Stimulated activated CD8-positive, alpha-beta memory T cell treated with anti-CD3 and anti-CD28 coated beads, Interleukin-15, amount 100 ng/mL, for 48 hours (primary cell): ENCODE data around the gene DDX51.
"Not testable (repeated sequence)": the region's sequence is repeated elsewhere in the genome, so short reads cannot be mapped to it uniquely, and the experiment has no call there.

Experiments used
- DNase-seq, 2 donors: peaks; one replicate each; pipeline ENCODE4 v3.0.0-alpha.2; 2020; ENCODE audit warnings: low read depth in 2 of 2

The DDX51 gene

GRCh38 chr12:132117558-132117875, 26.6 kb downstream of the DDX51 start:
- no peak for DNase-seq

DNA sequence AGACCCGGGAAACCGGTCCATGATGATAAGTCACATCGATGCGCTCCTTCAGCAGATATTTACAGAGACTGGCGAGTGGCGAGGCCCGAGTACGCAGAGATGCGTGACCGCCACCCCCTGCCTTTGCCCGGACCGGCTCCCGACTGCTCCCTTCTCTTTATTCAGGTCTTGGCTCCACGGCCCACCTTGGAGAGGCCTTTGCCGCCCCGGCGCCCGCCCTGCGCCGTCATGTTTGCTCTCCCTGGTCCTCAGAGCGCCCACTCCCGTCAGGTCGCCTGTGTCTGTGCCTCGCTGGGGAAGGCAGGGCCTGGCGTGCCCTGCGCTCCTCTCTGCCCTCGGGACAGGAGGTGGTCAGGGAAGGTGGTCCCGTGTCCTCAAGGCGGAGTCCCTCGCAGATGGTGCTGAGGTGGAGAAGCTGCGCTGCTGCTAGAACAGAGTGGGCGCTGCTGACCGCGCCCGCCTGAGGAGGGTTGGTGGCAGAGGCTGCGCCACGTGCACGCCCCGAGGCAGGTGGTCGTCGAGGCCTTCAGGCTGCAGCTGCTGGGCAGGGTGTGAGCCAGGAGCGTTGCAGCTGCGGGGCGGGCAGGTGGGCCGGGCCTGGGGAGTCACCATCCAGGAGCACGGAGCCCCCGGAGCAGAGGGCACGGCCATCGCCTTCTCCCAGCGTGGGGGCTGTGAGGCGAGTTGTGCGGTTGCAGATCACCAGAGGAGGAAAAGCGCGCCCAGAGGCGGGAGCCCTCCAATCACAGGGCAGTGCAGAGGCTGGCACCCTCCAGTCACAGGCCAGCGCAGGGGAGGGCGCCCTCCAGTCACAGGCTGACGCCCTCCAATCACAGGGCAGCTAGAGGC, 27.2 kb downstream of the DDX51 start:
- DNase-seq = no peak

DNA sequence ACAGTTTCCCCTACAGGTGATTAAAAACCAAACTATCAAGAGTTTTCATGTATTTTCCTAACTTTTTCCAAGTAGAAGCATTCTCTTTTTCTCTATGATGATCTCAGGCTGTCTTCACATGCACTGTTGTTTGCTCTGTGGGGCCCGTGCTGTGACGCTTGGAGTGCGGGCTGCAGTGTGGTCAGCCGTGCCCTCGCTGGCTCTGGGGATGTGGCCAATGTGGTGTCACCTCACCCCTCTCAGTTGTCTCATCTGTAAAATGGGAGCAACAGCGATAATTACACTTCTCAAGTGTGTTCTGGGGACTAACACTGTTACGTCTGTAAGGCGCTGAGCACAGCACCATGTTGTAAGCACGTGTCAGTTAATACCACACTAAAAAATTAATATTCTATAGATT, 28.6 kb downstream of the DDX51 start:
- no peak for DNase-seq

DNA sequence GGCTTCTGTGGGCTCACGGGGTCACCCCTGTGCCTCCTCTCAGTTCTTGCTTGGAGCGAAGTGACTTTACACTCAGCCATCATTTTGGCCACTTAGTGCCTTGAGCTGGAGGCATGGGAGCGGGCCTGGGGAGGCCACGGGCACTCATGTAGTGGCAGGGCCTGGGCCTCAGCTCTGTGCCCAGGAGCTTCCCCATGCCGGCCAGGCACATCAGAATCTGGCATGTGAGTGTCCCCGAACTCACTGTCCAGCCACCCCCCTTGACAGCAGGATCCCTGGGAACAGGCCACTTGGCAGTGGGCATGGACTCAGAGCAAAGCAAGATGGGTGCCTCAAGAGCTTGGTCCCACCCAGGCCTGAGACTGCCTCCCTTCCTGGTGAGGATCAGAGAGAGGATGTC, 29.5 kb downstream of the DDX51 start:
- no peak for DNase-seq

GRCh38 chr12:132111654-132112304, 32.3 kb downstream of the DDX51 start:
- DNase-seq = no peak

GRCh38 chr12:132110677-132111076, 33.4 kb downstream of the DDX51 start:
- DNase-seq = no peak

- DNase-seq = no peak
Observed at GRCh38 chr12:132109741-132110140, 34.4 kb downstream of the DDX51 start.

DNA sequence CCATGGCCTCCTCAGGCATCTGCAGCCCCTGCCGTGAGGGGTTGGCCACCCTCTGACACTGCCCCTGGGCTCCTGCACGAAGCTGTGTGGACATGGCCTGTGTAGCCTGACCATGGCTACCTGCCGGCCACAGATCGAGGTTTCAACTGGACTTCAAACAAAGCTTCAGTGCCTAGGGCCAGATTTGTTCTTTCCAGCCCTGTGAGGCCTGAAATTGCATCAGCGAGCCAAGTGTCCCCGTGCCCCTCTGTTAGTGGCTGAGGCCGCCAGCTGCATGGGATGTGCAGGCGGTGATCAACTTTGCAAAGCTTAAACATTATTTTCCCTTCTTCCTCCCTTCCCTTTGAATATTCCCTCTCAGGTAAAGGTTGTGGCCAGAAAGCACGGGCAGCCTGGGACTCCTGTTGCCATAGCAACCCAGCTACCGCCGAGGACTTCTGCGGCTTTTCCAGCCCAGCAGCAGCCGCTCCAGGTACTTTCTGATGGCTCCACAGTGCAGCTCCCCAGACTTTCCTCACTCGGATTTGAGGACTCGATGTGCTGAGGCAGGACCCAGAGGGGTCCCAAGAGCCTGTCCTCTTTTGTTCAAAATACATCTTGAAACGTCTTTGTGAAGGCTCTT, 35.8 kb downstream of the DDX51 start:
- DNase-seq = no peak

DNA sequence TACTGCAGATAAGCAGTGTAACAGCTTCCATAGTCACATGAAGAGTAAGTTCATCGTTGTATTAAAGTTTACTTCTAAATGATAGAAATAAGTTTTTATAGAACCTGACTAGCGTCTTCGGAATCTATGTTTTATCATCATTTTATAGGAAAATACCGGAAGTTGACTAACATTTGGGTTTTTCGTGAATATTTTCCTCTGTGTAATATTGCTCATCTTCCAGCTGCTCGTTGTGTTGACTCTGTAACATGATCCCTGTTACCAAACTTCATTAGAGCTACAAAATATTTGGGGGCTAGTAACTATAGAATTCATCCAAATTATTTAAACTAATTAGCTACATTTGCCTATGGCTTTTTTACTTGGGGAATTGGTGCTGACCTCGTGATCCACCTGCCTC, 37.2 kb downstream of the DDX51 start:
- no peak for DNase-seq

GRCh38 chr12:132105467-132105866, 38.7 kb downstream of the DDX51 start:
- DNase-seq = no peak

DNA sequence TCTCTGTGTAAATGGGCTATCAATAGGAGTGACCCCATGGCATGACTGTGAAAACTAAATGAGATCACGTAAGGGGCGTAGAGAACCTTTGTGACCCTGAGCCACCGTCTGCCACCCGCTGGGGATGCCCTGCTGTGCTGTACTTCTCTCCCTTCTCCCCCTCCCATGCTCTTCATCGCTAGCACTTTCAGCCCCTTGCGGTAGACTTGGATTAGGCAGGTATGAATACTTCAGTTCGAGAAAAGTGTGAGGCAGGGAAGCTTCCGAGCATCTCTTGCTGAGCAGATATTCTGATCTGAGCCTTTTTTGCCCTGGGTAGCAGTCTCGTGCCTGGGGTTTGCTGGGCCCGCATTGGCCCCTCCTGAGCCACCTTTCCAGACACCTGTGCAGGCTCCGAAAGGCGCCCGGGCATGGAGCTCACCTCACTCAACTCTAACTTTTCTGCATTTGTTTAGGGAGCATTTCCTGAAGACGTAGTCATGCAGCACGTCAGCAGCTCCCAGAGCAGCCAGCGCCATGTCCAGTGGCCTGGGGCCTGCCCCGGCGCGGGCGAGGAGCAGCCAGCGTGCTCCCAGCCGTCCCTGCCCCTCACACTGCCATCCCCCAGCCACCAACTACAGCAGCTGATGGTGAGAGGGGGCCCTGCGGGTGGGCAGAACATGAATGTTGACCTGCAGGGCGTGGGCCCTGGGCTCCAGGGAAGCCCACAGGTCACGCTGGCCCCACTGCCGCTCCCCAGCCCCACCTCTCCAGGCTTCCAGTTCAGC, 40.4 kb downstream of the DDX51 start:
- no peak for DNase-seq

DNA sequence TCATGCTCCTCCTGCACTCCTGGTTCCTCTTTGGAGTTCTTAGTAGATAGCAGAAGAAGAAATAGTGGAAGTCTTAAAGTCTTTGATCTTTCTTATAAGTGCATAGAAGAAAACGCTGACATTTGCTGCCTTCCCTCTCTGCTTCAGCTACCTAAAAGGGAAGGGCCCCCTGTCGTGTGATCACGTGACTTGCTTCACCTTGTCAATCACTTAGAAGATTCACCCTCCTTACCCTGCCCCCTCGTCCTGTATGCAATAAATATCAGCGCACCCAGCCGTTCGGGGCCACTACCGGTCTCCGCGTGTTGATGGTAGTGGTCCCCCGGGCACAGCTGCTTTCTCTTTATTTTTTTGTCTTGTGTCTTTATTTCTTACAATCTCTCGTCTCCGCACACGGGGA, 41.0 kb downstream of the DDX51 start:
- not testable (repeated sequence) for DNase-seq

GRCh38 chr12:132102297-132102696, 41.8 kb downstream of the DDX51 start:
- DNase-seq = no peak

- DNase-seq = no peak
Observed at GRCh38 chr12:132100306-132101065, 43.6 kb downstream of the DDX51 start.

DNA sequence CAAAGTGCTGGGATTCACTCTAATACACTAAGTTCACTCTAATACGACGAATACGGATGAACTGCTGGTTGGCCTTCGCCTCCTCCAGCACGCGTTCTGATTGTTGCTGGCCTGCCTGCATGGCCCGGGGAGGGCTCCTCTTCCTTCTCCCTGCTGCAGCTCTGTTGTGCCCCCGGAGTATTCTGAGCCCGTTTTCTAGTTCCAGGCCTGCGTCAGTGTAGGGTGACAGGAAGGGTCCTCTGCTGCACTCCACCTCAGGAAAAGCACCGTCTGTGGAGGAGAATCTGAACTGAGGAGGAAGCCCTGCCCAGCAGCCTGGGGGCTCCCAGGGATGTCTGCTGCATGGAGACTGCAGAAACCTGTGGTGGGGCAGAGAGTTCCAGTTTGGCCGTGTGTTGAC, 44.4 kb downstream of the DDX51 start:
- no peak for DNase-seq

- DNase-seq = no peak
Observed at GRCh38 chr12:132095520-132096409, 48.4 kb downstream of the DDX51 start.

- no peak for DNase-seq
Observed at GRCh38 chr12:132094269-132094891, 49.7 kb downstream of the DDX51 start.

- DNase-seq = no peak
Observed at GRCh38 chr12:132089407-132089910, 54.7 kb downstream of the DDX51 start.
